ENCODE measurements around the gene VWA2.

DNA sequence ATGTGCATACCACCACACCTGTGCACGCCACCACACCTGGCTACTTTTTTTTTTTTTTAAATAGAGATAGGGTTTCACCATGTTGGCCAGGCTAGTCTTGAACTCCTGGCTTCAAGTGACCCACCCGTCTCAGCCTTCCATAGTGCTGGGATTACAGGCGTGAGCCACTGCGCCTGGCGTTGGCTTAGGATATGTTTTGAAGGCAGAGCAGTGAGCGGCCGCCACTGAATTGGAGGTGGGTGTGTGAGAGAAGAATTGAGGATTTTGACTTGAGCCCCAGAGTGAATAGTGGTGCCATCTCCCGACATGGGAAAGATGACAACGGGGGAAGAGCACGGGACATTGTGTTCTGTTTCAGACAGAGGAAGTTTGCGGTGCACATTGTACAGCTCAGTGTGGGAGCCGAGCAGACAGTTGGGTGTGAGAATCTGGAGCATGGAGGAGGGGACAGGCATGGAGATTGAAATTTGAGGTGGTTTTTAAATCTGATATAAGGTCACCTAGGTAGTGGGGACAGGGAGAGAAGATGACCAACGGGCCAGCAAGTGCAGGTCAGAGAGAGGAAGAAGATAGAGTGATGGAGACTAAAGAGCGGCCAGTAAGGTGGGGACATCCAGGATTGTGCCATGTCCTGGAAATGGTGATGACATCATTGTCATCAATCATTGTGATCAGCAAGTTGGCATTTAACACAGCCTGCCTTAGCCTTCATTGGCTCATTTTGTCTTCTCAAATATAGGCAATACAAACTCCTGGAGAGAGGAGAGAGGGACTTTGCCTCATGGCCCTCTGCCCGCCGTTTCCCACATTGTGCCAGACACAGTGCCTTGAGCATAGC lies 35.8 kb downstream of the VWA2 start:
- TF ChIP-seq, protein P1, sequence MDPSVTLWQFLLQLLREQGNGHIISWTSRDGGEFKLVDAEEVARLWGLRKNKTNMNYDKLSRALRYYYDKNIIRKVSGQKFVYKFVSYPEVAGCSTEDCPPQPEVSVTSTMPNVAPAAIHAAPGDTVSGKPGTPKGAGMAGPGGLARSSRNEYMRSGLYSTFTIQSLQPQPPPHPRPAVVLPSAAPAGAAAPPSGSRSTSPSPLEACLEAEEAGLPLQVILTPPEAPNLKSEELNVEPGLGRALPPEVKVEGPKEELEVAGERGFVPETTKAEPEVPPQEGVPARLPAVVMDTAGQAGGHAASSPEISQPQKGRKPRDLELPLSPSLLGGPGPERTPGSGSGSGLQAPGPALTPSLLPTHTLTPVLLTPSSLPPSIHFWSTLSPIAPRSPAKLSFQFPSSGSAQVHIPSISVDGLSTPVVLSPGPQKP (IDR thresholded peaks at IDR 0.05; ENCODE audit: low read depth, low read length) = no peak
- TF ChIP-seq JUN (IDR thresholded peaks at IDR 0.05) = no peak
- TF ChIP-seq, protein P2, sequence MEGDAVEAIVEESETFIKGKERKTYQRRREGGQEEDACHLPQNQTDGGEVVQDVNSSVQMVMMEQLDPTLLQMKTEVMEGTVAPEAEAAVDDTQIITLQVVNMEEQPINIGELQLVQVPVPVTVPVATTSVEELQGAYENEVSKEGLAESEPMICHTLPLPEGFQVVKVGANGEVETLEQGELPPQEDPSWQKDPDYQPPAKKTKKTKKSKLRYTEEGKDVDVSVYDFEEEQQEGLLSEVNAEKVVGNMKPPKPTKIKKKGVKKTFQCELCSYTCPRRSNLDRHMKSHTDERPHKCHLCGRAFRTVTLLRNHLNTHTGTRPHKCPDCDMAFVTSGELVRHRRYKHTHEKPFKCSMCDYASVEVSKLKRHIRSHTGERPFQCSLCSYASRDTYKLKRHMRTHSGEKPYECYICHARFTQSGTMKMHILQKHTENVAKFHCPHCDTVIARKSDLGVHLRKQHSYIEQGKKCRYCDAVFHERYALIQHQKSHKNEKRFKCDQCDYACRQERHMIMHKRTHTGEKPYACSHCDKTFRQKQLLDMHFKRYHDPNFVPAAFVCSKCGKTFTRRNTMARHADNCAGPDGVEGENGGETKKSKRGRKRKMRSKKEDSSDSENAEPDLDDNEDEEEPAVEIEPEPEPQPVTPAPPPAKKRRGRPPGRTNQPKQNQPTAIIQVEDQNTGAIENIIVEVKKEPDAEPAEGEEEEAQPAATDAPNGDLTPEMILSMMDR (IDR thresholded peaks at IDR 0.05) = no peak
- TF ChIP-seq, protein P3, sequence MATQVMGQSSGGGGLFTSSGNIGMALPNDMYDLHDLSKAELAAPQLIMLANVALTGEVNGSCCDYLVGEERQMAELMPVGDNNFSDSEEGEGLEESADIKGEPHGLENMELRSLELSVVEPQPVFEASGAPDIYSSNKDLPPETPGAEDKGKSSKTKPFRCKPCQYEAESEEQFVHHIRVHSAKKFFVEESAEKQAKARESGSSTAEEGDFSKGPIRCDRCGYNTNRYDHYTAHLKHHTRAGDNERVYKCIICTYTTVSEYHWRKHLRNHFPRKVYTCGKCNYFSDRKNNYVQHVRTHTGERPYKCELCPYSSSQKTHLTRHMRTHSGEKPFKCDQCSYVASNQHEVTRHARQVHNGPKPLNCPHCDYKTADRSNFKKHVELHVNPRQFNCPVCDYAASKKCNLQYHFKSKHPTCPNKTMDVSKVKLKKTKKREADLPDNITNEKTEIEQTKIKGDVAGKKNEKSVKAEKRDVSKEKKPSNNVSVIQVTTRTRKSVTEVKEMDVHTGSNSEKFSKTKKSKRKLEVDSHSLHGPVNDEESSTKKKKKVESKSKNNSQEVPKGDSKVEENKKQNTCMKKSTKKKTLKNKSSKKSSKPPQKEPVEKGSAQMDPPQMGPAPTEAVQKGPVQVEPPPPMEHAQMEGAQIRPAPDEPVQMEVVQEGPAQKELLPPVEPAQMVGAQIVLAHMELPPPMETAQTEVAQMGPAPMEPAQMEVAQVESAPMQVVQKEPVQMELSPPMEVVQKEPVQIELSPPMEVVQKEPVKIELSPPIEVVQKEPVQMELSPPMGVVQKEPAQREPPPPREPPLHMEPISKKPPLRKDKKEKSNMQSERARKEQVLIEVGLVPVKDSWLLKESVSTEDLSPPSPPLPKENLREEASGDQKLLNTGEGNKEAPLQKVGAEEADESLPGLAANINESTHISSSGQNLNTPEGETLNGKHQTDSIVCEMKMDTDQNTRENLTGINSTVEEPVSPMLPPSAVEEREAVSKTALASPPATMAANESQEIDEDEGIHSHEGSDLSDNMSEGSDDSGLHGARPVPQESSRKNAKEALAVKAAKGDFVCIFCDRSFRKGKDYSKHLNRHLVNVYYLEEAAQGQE (IDR thresholded peaks at IDR 0.05) = no peak

Measured in A549 (cell line).